Choroid plexus epithelial cell (primary cell): ENCODE data around the gene RBBP6.
"Not testable (repeated sequence)": the region's sequence is repeated elsewhere in the genome, so short reads cannot be mapped to it uniquely, and the experiment has no call there.

Experiments used
- DNase-seq: peaks from one replicate; pipeline ENCODE4 v3.0.0-alpha.2; 2010; ENCODE audit warnings: low read depth
- H3K4me3 ChIP-seq: 2 replicates; pipeline ENCODE4 v1.5.1; 2011; ENCODE audit warnings: low read depth, mild to moderate bottlenecking, control low read depth, low read length, moderate library complexity
- TF ChIP-seq, protein P1 (sequence below): conservative IDR thresholded peaks from 2 replicates; pipeline ENCODE4 v1.5.1; 2011; ENCODE audit warnings: low read depth, mild to moderate bottlenecking, control low read depth, inconsistent platforms, low read length, moderate library complexity

Gene RBBP6

DNA sequence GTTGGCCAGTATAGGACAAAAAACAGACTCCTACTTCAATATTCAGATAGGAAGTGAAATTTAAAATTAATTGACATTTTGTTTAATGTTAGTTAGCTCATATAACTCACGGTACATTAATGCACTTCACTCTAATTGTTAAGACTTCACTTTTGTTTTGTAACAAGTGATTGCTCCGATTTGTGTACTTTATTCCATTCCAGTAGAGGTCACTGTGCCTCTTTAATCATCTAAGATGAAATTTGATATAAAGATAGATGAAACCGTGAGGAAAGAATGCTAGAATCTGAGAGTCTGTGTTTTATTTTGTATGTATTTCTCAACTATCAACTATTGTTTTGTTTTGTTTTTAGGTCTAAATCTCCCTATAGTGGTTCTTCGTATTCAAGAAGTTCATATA lies 29.0 kb downstream of the RBBP6 start:
- TF ChIP-seq, protein P1, sequence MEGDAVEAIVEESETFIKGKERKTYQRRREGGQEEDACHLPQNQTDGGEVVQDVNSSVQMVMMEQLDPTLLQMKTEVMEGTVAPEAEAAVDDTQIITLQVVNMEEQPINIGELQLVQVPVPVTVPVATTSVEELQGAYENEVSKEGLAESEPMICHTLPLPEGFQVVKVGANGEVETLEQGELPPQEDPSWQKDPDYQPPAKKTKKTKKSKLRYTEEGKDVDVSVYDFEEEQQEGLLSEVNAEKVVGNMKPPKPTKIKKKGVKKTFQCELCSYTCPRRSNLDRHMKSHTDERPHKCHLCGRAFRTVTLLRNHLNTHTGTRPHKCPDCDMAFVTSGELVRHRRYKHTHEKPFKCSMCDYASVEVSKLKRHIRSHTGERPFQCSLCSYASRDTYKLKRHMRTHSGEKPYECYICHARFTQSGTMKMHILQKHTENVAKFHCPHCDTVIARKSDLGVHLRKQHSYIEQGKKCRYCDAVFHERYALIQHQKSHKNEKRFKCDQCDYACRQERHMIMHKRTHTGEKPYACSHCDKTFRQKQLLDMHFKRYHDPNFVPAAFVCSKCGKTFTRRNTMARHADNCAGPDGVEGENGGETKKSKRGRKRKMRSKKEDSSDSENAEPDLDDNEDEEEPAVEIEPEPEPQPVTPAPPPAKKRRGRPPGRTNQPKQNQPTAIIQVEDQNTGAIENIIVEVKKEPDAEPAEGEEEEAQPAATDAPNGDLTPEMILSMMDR, result peak; percentile 35
- no peak overlapping the region for H3K4me3 ChIP-seq
- DNase-seq, result peak; percentile 58

DNA sequence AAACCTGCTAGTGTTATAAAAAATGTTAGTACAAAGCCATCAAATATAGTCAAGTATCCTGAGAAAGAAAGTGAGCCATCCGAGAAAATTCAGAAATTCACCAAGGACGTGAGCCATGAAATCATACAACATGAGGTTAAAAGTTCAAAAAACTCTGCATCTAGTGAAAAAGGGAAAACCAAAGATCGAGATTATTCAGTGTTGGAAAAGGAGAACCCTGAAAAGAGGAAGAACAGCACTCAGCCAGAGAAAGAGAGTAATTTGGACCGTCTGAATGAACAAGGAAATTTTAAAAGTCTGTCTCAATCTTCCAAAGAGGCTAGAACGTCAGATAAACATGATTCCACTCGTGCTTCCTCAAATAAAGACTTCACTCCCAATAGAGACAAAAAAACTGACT lies 31.7 kb downstream of the RBBP6 start:
- no peak overlapping the region for H3K4me3 ChIP-seq
- DNase-seq, result no peak
- TF ChIP-seq, protein P1, result no peak

DNA sequence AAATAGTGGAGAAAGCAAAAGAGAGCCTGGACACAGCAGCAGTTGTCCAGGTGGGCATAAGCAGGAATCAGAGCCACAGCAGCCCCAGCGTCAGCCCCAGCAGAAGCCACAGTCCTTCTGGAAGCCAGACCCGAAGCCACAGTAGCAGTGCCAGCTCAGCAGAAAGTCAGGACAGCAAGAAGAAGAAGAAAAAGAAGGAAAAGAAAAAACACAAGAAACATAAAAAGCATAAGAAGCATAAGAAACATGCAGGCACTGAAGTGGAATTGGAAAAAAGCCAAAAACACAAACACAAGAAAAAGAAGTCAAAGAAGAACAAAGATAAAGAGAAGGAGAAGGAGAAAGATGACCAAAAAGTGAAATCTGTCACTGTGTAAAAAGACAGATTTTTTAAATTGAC lies 32.7 kb downstream of the RBBP6 start:
- H3K4me3 ChIP-seq, result no peak overlapping the region
- TF ChIP-seq, protein P1, result no peak
- no peak for DNase-seq

DNA sequence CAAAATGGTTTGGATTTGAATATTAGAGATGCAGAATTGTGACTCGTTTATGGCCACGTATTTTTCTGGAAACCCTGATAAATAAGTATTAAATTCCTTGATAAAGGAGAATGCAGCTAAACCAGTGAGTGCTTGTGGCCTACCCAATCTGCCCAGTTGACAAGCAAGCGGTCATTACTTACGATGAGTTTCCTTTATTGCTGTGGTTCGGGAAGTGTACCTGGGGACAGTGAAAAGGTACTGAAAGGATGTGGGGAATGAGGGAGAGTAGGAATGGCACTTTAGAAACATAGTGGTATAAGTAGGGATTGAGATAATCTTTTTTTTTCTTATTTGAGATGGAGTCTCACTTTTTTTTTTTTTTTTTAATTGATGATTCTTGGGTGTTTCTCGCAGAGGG lies 33.8 kb downstream of the RBBP6 start:
- DNase-seq, result no peak
- TF ChIP-seq, protein P1, result no peak
- H3K4me3 ChIP-seq, result no peak overlapping the region

DNA sequence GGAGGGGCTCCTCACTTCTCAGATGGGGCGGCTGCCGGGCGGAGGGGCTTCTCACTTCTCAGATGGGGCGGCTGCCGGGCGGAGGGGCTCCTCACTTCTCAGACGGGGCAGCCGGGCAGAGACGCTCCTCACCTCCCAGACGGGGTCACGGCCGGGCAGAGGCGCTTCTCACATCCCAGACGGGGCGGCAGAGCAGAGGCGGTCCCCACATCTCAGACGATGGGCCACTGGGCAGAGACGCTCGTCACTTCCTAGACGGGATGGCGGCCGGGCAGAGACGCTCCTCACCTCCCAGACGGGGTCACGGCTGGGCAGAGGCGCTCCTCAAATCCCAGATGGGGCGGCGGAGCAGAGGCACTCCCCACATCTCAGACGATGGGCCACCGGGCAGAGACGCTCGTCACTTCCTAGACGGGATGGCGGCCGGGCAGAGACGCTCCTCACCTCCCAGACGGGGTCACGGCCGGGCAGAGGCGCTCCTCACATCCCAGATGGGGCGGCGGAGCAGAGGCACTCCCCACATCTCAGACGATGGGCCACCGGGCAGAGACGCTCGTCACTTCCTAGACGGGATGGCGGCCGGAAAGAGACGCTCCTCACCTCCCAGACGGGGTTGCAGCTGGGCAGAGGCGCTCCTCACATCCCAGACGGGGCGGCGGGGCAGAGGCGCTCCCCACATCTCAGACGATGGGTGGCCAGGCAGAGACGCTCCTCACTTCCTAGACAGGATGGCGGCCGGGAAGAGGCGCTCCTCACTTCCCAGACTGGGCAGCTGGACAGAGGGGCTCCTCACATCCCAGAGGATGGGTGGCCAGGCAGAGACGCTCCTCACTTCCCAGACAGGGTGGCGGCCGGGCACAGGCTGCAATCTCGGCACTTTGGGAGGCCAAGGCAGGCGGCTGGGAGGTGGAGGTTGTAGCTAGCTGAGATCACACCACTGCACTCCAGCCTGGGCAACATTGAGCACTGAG lies 35.4 kb downstream of the RBBP6 start:
- not testable (repeated sequence) for DNase-seq, H3K4me3 ChIP-seq

DNA sequence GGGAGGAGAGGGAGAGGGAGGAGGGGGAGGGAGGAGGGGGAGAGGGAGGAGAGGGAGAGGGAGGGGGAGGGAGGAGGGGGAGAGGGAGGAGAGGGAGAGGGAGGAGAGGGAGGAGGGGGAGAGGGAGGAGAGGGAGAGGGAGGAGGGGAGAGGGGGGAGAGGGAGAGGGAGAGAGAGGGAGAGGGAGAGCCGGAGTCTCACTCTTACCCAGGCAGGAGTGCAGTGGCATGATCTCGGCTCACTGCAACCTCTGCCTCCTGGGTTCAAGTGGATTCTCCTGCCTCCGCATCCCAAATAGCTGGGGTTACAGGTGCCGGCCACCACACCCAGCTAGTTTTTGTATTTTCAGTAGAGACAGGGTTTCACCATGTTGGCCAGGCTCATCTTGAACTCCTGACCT lies 36.4 kb downstream of the RBBP6 start:
- not testable (repeated sequence) for H3K4me3 ChIP-seq, DNase-seq

DNA sequence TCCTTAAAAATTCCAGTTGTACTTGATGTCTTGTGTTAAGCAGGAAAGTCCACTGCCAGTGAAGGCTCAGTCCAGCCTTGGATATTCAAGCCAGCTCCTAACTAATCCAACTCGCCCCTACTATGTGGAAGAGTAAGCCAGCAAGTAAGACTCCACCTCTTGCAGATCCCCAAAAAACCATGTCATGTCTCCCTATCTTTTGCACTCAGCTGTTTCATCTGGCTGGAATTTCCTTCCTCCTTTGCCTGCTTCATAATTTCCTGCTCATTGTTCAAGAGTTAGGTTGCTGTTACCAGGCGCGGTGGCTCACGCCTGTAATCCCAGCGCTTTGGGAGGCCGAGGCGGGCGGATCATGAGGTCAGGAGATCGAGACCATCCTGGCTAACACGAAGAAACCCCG lies 37.8 kb downstream of the RBBP6 start:
- no peak overlapping the region for H3K4me3 ChIP-seq
- no peak for DNase-seq
- TF ChIP-seq, protein P1, result no peak

DNA sequence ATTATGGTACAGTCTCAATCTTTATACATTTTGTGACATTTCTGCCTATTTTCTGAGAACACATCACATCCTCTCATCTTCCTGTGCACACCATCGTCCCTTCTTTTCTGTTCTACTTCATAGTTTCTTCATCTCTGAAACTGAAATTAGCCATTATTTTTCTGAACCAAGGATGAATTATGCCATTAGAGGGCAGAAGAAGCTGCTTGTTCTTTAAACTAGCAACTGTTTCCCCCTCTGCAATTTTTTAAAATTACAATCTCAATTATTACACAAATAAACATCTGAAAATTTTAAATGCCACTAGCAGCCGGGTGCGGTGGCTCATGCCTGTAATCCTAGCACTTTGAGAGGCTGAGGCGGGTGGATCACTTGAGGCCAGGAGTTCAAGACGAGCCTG lies 41.3 kb downstream of the RBBP6 start:
- peak; percentile 75 for DNase-seq
- TF ChIP-seq, protein P1, result peak; percentile 58
- no peak overlapping the region for H3K4me3 ChIP-seq
